ENCODE data around the gene TRIM27. TPM values are rescaled to one million over a fixed set of nuclear protein-coding genes. Genes with fewer than 3 reads are reported as not detected.

Gene TRIM27
- total and polyA plus RNA-seq, 4 donors, result 19.6 to 63.3 (median 32.5) TPM

- TF ChIP-seq ATF3 (IDR thresholded peaks at IDR 0.05), result no peak
- no peak for TF ChIP-seq YY1 (IDR thresholded peaks at IDR 0.05)
- no peak for TF ChIP-seq REST (IDR thresholded peaks at IDR 0.05)
- no peak for TF ChIP-seq RAD21 (IDR thresholded peaks at IDR 0.05)
- no peak for TF ChIP-seq HNF4A (conservative IDR thresholded peaks at IDR 0.05)
- TF ChIP-seq SP1 (IDR thresholded peaks at IDR 0.05), result no peak
- WGBS, result 74% methylated on average over 10 of the region's 10 CpGs
- H3K27me3 ChIP-seq (ENCODE audit: control insufficient read depth in 4 of 4, insufficient read depth in 4 of 4, low read length in 3 of 4), result no peaks in the 10 kb centered on the region
Measured at GRCh38 chr6:28862077-28862476, 61.7 kb downstream of the TRIM27 start.

DNA sequence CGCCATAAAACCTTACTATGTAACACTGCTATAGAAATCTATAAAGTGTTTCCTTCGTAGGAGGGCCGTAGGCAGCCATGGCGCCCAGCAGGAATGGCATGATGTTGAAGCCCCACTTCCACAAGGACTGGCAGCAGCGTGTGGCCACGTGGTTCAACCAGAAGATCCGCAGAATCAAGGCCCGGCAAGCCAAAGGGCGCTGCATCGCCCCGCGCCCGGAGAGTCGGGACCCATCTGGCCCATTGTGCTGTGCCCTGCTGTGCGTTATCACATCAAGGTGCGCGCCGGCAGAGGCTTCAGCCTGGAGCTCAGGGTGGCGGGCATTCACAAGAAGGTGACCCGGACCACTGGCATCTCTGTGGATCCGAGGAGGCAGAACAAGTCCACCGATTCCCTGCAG lies 62.4 kb downstream of the TRIM27 start:
- no peak for DNase-seq (ENCODE audit: low spot score)
- Histone ChIP-seq H3K27ac (ENCODE audit: low read depth in 1 of 2, low read length in 2 of 2) (no peak overlapping the region), H3K4me1 (ENCODE audit: control insufficient read depth in 4 of 4, insufficient read depth in 4 of 4, low read length in 3 of 4) (peaks cover 3 to 17% (median 11%) of the 10 kb centered on the region in 4 donors), H3K36me3 (ENCODE audit: control insufficient read depth in 4 of 4, insufficient read depth in 3 of 4, low read depth in 1 of 4, low read length in 3 of 4) (no peaks in the 10 kb centered on the region), H3K9ac (ENCODE audit: low read depth in 1 of 2, low read length in 2 of 2) (no peak overlapping the region), H3K9me3 (ENCODE audit: control insufficient read depth in 4 of 4, low read length in 3 of 4) (peaks cover 0 to 2% (median 0%) of the 10 kb centered on the region in 4 donors), H3K27me3 (ENCODE audit: control insufficient read depth in 4 of 4, insufficient read depth in 4 of 4, low read length in 3 of 4) (no peaks in the 10 kb centered on the region), H3K4me3 (ENCODE audit: low read depth in 1 of 3, low read length in 3 of 3) (no peak overlapping the region)
- WGBS, result 82% methylated on average over 22 of the region's 22 CpGs
- TF ChIP-seq YY1 (IDR thresholded peaks at IDR 0.05) (no peak), ATF3 (IDR thresholded peaks at IDR 0.05) (no peak), CTCF (IDR thresholded peaks at IDR 0.05; ENCODE audit: low read depth, low read length, missing input control) (no peak), NR2F2 (IDR thresholded peaks at IDR 0.05) (no peak), ZBTB33 (IDR thresholded peaks at IDR 0.05) (no peak), MAX (IDR thresholded peaks at IDR 0.05) (no peak), EGR1 (IDR thresholded peaks at IDR 0.05; ENCODE audit: low read depth in 2 of 2) (no peak), GABPA (IDR thresholded peaks at IDR 0.05 in 1 of 2, conservative IDR thresholded peaks at IDR 0.05 in 1 of 2) (no peak), FOXA2 (IDR thresholded peaks at IDR 0.05) (no peak)

More at GRCh38 chr6:28862077-28862476, 61.7 kb downstream of the TRIM27 start:
- no peak overlapping the region for H3K27ac ChIP-seq (ENCODE audit: low read depth in 1 of 2, low read length in 2 of 2)
- peaks cover 3 to 20% (median 12%) of the 10 kb centered on the region in 4 donors for H3K4me1 ChIP-seq (ENCODE audit: control insufficient read depth in 4 of 4, insufficient read depth in 4 of 4, low read length in 3 of 4)
- no peak overlapping the region for H3K9ac ChIP-seq (ENCODE audit: low read depth in 1 of 2, low read length in 2 of 2)
- DNase-seq (ENCODE audit: low spot score), result no peak
- no peaks in the 10 kb centered on the region for H3K9me3 ChIP-seq (ENCODE audit: control insufficient read depth in 4 of 4, low read length in 3 of 4)
- no peaks in the 10 kb centered on the region for H3K36me3 ChIP-seq (ENCODE audit: control insufficient read depth in 4 of 4, insufficient read depth in 3 of 4, low read depth in 1 of 4, low read length in 3 of 4)
- H3K4me3 ChIP-seq (ENCODE audit: low read depth in 1 of 3, low read length in 3 of 3), result no peak overlapping the region
